OCI-LY3 (cell line): ENCODE data around the gene CPAMD8.

ENCODE experiments used
- H2AFZ ChIP-seq: fragments of 200-600, 300-600 bp; shearing (Covaris generic); 2 replicates; pipeline ENCODE4 v1.6.0; 2014; ENCODE audit warnings: antibody characterized with exemption, low read depth, low read length
- H3K27ac ChIP-seq: fragments of 200-600, 300-600 bp; sonication (generic); 2 replicates; pipeline ENCODE4 v1.5.1; 2014; ENCODE audit warnings: mild to moderate bottlenecking, low read length, moderate library complexity, mixed read lengths
- H3K27me3 ChIP-seq: fragments of 200-600, 300-600 bp; sonication (generic); 2 replicates; pipeline ENCODE4 v1.6.1; 2014; ENCODE audit warnings: low read depth, low read length, mixed read lengths
- H3K36me3 ChIP-seq: fragments of 200-600, 300-600 bp; sonication (generic); replicated peaks from 2 replicates; pipeline ENCODE3; 2014; ENCODE audit warnings: low read depth, low read length, mixed read lengths
- H3K4me1 ChIP-seq: fragments of 300-600, 200-600 bp; sonication (generic); 2 replicates; pipeline ENCODE4 v1.6.1; 2014; ENCODE audit warnings: low read length, mixed read lengths
- H3K4me2 ChIP-seq: fragments of 200-600, 300-600 bp; sonication (generic); 2 replicates; pipeline ENCODE4 v1.6.1; 2014; ENCODE audit warnings: low read length, mixed read lengths
- H3K4me3 ChIP-seq: fragments of 300-600, 200-600 bp; sonication (generic); 2 replicates; pipeline ENCODE4 v1.5.1; 2014; ENCODE audit warnings: antibody characterized with exemption, mild to moderate bottlenecking, low read length, moderate library complexity
- H3K79me2 ChIP-seq: fragments of 300-600, 200-600 bp; shearing (Covaris generic); 2 replicates; pipeline ENCODE4 v1.6.1; 2014; ENCODE audit warnings: mild to moderate bottlenecking, low read length, mixed read lengths
- H3K9ac ChIP-seq: fragments of 300-600, 200-600 bp; shearing (Covaris generic); 2 replicates; pipeline ENCODE4 v1.6.0; 2014; ENCODE audit warnings: mild to moderate bottlenecking, low read length, moderate library complexity
- H3K9me3 ChIP-seq: fragments of 200-600, 300-600 bp; shearing (Covaris generic); 2 replicates; pipeline ENCODE4 v1.6.1; 2014; ENCODE audit warnings: low read length, mixed read lengths; ENCODE audit not compliant: insufficient read depth
- H4K20me1 ChIP-seq: fragments of 200-600, 300-600 bp; sonication (generic); 2 replicates; pipeline ENCODE4 v1.6.1; 2016; ENCODE audit warnings: low read length, mixed read lengths; ENCODE audit not compliant: insufficient read depth
- EZH2phosphoT487 ChIP-seq: fragments of 200-600 bp; shearing (Covaris generic); IDR thresholded peaks from 2 replicates; pipeline ENCODE4 v1.6.1; 2018; ENCODE audit warnings: antibody characterized with exemption, mixed run types, low read depth
- TF ChIP-seq, protein P1 (sequence below): fragments of 200-600, 300-600 bp; sonication (generic); IDR thresholded peaks from 2 replicates; pipeline ENCODE4 v1.5.1; 2014; ENCODE audit warnings: antibody characterized with exemption, low read length, low read depth

The CPAMD8 gene

DNA sequence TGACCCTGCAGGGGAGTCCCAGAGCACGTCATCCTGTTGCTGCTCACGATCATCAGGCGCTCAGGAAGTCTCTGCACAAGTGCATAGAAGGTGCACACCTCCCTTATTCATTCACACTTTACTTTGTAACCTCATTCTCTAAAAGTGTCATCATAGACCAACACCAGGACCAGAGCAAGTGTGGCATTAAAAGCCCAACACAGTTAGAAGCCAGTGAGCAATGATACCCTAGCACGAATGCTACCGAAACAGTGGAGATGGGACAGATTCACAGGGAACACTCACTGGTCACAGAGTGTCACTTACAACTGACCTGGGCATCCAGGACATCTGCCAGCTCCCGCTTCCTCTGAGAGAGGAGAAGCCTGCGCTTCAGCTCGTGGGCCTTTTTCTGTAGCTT is 31.6 kb upstream of the CPAMD8 start:
- H2AFZ ChIP-seq: no peak overlapping the region
- peaks cover 2% of the 10 kb centered on the region for H3K4me1 ChIP-seq
- no peak overlapping the region for H3K27ac ChIP-seq
- no peaks in the 10 kb centered on the region for H3K27me3 ChIP-seq
- H3K9me3 ChIP-seq: no peaks in the 10 kb centered on the region
- TF ChIP-seq EZH2phosphoT487: no peak
- TF ChIP-seq, protein P1, sequence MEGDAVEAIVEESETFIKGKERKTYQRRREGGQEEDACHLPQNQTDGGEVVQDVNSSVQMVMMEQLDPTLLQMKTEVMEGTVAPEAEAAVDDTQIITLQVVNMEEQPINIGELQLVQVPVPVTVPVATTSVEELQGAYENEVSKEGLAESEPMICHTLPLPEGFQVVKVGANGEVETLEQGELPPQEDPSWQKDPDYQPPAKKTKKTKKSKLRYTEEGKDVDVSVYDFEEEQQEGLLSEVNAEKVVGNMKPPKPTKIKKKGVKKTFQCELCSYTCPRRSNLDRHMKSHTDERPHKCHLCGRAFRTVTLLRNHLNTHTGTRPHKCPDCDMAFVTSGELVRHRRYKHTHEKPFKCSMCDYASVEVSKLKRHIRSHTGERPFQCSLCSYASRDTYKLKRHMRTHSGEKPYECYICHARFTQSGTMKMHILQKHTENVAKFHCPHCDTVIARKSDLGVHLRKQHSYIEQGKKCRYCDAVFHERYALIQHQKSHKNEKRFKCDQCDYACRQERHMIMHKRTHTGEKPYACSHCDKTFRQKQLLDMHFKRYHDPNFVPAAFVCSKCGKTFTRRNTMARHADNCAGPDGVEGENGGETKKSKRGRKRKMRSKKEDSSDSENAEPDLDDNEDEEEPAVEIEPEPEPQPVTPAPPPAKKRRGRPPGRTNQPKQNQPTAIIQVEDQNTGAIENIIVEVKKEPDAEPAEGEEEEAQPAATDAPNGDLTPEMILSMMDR: no peak
- no peak overlapping the region for H3K4me2 ChIP-seq
- no peak overlapping the region for H3K4me3 ChIP-seq
- peaks cover 14% of the 10 kb centered on the region for H3K79me2 ChIP-seq
- no peak overlapping the region for H3K9ac ChIP-seq
- no peaks in the 10 kb centered on the region for H4K20me1 ChIP-seq
- H3K36me3 ChIP-seq: peaks cover 48% of the 10 kb centered on the region

DNA sequence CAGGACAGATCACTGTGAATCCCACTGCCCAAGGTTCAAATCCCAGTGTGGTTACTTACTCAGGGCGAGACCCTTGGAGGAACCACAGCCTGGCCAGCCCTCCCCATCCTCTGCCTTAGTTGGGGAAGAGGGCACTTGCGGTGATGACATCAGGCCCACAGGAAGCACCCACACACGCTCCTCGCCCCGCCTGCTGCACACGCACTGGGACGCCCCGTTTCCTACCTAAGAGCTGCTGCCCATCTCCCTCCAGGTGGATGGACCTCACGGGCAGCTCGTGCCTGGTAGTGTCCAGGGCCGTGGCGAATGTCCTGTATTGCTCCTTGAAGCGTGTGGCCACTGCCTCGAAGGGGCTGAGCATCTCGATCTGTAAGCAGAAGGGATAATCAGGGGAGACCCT is 29.0 kb upstream of the CPAMD8 start:
- Histone ChIP-seq H3K9ac (no peak overlapping the region), H3K4me2 (no peak overlapping the region)

DNA sequence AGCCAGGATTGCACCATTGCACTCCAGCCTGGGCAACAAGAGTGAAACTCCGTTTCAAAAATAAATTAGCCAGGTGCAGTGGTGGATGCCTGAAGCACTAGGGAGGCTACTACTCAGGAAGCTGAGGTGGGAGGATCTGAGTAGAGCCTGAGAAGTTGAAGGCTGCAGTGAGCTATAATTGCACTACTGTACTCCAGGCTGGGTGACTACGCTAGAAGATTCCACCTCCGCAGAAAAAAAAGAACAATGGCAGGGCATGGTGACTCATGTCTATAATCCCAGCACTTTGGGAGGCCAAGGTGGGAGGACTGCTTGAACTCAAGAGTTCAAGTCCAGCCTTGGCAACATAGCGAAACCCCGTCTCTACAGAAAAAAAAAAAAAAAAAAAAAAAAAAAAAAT is 28.1 kb upstream of the CPAMD8 start:
- no peak overlapping the region for H3K4me3 ChIP-seq
- H3K4me1 ChIP-seq: no peaks in the 10 kb centered on the region
- no peak overlapping the region for H3K27ac ChIP-seq
- no peaks in the 10 kb centered on the region for H3K79me2 ChIP-seq
- no peak overlapping the region for H3K9ac ChIP-seq
- TF ChIP-seq EZH2phosphoT487: no peak
- TF ChIP-seq, protein P1: no peak
- no peaks in the 10 kb centered on the region for H3K9me3 ChIP-seq
- no peak overlapping the region for H3K4me2 ChIP-seq
- H3K36me3 ChIP-seq: peaks cover 58% of the 10 kb centered on the region
- H2AFZ ChIP-seq: no peak overlapping the region
- no peaks in the 10 kb centered on the region for H4K20me1 ChIP-seq
- no peaks in the 10 kb centered on the region for H3K27me3 ChIP-seq

More for the DNA sequence above, 29.0 kb upstream of the CPAMD8 start:
- no peaks in the 10 kb centered on the region for H3K27me3 ChIP-seq
- H3K4me3 ChIP-seq: no peak overlapping the region
- H3K4me1 ChIP-seq: no peaks in the 10 kb centered on the region
- H4K20me1 ChIP-seq: no peaks in the 10 kb centered on the region
- H2AFZ ChIP-seq: no peak overlapping the region
- no peaks in the 10 kb centered on the region for H3K9me3 ChIP-seq
- peaks cover 54% of the 10 kb centered on the region for H3K36me3 ChIP-seq
- H3K79me2 ChIP-seq: no peaks in the 10 kb centered on the region
- TF ChIP-seq, protein P1: no peak
- no peak for TF ChIP-seq EZH2phosphoT487
- no peak overlapping the region for H3K27ac ChIP-seq

DNA sequence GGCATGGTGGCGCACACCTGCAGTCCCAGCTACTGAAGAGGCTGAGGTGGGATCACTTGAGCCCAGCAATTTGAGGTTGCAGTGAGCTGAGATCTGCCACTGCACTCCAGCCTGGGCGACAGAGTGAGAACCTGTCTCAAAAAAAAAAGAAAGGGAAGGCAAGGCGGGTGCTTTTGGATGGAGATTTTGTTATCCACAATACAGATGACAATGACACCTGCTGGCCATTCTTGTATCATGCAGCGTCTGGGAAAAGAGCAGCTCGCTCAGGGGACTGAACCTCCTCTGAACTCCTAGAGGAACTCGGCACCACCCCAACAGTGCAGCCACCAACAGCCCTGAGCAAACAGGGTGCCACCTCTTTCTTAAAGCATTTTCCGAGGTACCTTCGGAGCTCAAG is 25.8 kb upstream of the CPAMD8 start:
- Histone ChIP-seq H3K4me3 (no peak overlapping the region), H3K79me2 (no peaks in the 10 kb centered on the region), H3K9ac (no peak overlapping the region), H3K27ac (no peak overlapping the region), H3K9me3 (no peaks in the 10 kb centered on the region), H3K27me3 (no peaks in the 10 kb centered on the region), H2AFZ (no peak overlapping the region), H3K4me2 (no peak overlapping the region), H3K36me3 (peaks cover 47% of the 10 kb centered on the region), H4K20me1 (no peaks in the 10 kb centered on the region), H3K4me1 (no peaks in the 10 kb centered on the region)
- TF ChIP-seq EZH2phosphoT487: no peak
- TF ChIP-seq, protein P1: peak; percentile 46
